T-cell (primary cell): ENCODE results near the gene SF3A1. TPM values are rescaled to one million over a fixed set of nuclear protein-coding genes. Genes with fewer than 3 reads are reported as not detected.

Experiments
- ATAC-seq, 4 experiments: fragments of 200-7000 bp in 3 of 4; fragments of 150-1000 bp in 1 of 4; cut with Tn5 transposase; replicated peaks in 1 of 4; 1 replicate in 3 of 4; 2 replicates in 1 of 4; pipeline ENCODE4 v1.10.0; 2021; ENCODE audit warnings: moderate library complexity in 3 of 4, mild to moderate bottlenecking in 2 of 4, moderate number of reproducible peaks in 1 of 4
- CTCF ChIA-PET, 2 donors: fragments of 300-600 bp; sonication (Branson Sonifier 250); formaldehyde crosslinking; loops; one replicate each; lab custom pipeline; 2022; ENCODE audit warnings: antibody characterized with exemption in 2 of 2; lab: Charles Lee
- POLR2A ChIA-PET, 2 donors: fragments of 300-600 bp; sonication (Branson Sonifier 250); formaldehyde crosslinking; loops; one replicate each; lab custom pipeline; 2022; ENCODE audit warnings: antibody characterized with exemption in 2 of 2; lab: Charles Lee
- DNase-seq, 35 experiments: peaks; one replicate each; pipeline versions ENCODE4 v3.0.0 to v3.0.0-alpha.2; 2013 to 2023
- H3K27ac ChIP-seq: one replicate; pipeline ENCODE4 v1.5.1; 2013; ENCODE audit warnings: low read length
- H3K27me3 ChIP-seq, 2 experiments: replicated peaks in 1 of 2; 1 replicate in 1 of 2; 2 replicates in 1 of 2; pipeline versions ENCODE4 v1.6.1 to v1.7.0; 2013; ENCODE audit warnings: low read length in 1 of 2, mixed read lengths in 1 of 2; ENCODE audit not compliant: control insufficient read depth in 2 of 2, insufficient read depth in 2 of 2; ENCODE audit errors: extremely low read depth in 1 of 2
- H3K36me3 ChIP-seq, 2 donors: 1 replicate in 1 of 2; 2 replicates in 1 of 2; pipeline versions ENCODE4 v1.6.1 to v1.7.0; 2013; ENCODE audit warnings: low read length in 1 of 2; ENCODE audit not compliant: control insufficient read depth in 2 of 2, insufficient read depth in 1 of 2; ENCODE audit errors: extremely low read depth in 1 of 2
- H3K4me1 ChIP-seq, 2 experiments: 1 replicate in 1 of 2; 2 replicates in 1 of 2; pipeline versions ENCODE4 v1.6.1 to v1.7.0; 2013; ENCODE audit warnings: low read length in 2 of 2, mixed read lengths in 1 of 2; ENCODE audit not compliant: insufficient read depth in 2 of 2, control insufficient read depth in 1 of 2; ENCODE audit errors: extremely low read depth in 1 of 2
- H3K4me3 ChIP-seq, 2 donors: 1 replicate in 1 of 2; 2 replicates in 1 of 2; pipeline versions ENCODE4 v1.5.1 to v1.7.0; 2013; ENCODE audit warnings: mild to moderate bottlenecking in 2 of 2, low read length in 1 of 2, moderate library complexity in 1 of 2; ENCODE audit not compliant: control insufficient read depth in 1 of 2; ENCODE audit errors: extremely low read depth in 1 of 2
- H3K9me3 ChIP-seq: 2 replicates; pipeline ENCODE4 v1.7.0; 2013
- H3K27ac Mint-ChIP-seq, 2 donors: one replicate each; pipeline ENCODE4 v1.8.0; 2020 to 2021; ENCODE audit warnings: mild to moderate bottlenecking in 2 of 2, mixed read lengths in 2 of 2
- H3K27me3 Mint-ChIP-seq, 2 donors: one replicate each; pipeline ENCODE4 v1.8.0; 2021 to 2022; ENCODE audit warnings: mixed read lengths in 2 of 2
- H3K36me3 Mint-ChIP-seq: one replicate; pipeline ENCODE4 v1.8.0; 2021; ENCODE audit warnings: mixed read lengths
- H3K4me1 Mint-ChIP-seq, 3 donors: one replicate each; pipeline ENCODE4 v1.8.0; 2020 to 2022; ENCODE audit warnings: mixed read lengths in 3 of 3, mild to moderate bottlenecking in 1 of 3
- H3K4me3 Mint-ChIP-seq, 3 donors: one replicate each; pipeline ENCODE4 v1.8.0; 2020 to 2022; ENCODE audit warnings: mild to moderate bottlenecking in 3 of 3, mixed read lengths in 3 of 3, moderate library complexity in 3 of 3
- H3K9me3 Mint-ChIP-seq, 3 donors: one replicate each; pipeline ENCODE4 v1.8.0; 2020 to 2022; ENCODE audit warnings: mixed read lengths in 3 of 3
- WGBS: methylation state at CpG from one replicate; pipeline ENCODE4 v1.1.5; 2013; ENCODE audit warnings: missing lambda C conversion rate; ENCODE audit not compliant: insufficient coverage; 5-methylcytosine and 5-hydroxymethylcytosine counted together
- total RNA-seq, 35 experiments: library from RNA in 6 of 35; stranded (reverse) in 6 of 35; fragments of 120-200 nt in 1 of 35; gene quantifications; one replicate each; pipeline versions ENCODE4 v1.2.1 to v1.2.4 and lab custom pipeline; 2013 to 2026

The SF3A1 gene
- total RNA-seq, 5 donors from 2014 or later (not counting 1 experiment from before 2014, with no cell fraction given), result 272 to 323 (median 292) TPM

DNA sequence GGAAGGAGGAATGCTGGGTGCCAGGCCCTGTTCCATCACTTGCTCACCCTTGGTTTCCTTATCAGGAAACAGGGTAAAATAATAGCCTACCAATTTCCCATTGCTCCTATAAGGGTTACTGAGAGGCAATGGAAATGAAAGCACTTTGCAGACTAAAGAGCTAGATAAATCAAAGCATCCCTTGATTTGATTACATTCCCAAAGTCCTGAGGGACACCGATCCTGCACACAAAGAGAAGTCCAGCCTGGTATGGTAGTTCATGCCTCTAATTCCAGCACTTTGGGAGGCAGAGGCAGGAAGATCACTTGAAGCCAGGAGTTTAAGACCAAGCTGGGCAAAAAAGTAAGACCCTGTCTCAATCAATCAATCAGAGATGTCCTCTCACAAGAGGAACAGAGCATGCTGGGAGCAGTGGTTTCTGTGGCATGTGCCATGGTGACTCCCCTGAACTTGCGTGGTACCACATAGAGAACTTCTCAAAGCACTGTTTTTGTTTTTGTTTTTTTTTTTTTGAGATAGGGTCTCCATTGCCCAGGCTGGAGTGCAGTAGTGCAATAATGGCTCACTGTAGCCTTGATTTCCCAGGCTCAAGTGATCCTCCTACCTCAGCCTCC, 40.6 kb downstream of the SF3A1 start:
- ATAC-seq (peak in 1 of 4 experiments; percentile 23), DNase-seq (no peak)
- Mint-ChIP-seq H3K27ac (peak overlapping the region; percentile 91), H3K9me3 (no peaks in the 10 kb centered on the region), H3K27me3 (no peaks in the 10 kb centered on the region), H3K36me3 (peaks cover 42% of the 10 kb centered on the region), H3K4me1 (peaks cover 97 to 98% (median 98%) of the 10 kb centered on the region in 3 donors), H3K4me3 (peak overlapping the region; percentile 4 to 73 (median 8))
- H3K27me3 ChIP-seq, result no peaks in the 10 kb centered on the region
- ChIA-PET CTCF (interaction anchor here (0.8 to 1.4 kb wide), 2 partner anchors 28 kb away, joined by 3 to 4 read pairs; no protein-coding TSS in a partner anchor), POLR2A (interaction anchor here in 1 of 2 donors (0.5 kb wide), 1 partner anchor 12 kb away, joined by 3 read pairs; no protein-coding TSS in a partner anchor)
- WGBS, result 100% methylated on average over 1 of the region's 2 CpGs
- H3K4me1 ChIP-seq, result peaks cover 76 to 99% of the 10 kb centered on the region in 2 experiments
- H3K9me3 ChIP-seq, result no peaks in the 10 kb centered on the region
- no peak overlapping the region for H3K4me3 ChIP-seq
- peaks cover 5 to 37% of the 10 kb centered on the region in 2 donors for H3K36me3 ChIP-seq
- peak overlapping the region; percentile 52 for H3K27ac ChIP-seq

DNA sequence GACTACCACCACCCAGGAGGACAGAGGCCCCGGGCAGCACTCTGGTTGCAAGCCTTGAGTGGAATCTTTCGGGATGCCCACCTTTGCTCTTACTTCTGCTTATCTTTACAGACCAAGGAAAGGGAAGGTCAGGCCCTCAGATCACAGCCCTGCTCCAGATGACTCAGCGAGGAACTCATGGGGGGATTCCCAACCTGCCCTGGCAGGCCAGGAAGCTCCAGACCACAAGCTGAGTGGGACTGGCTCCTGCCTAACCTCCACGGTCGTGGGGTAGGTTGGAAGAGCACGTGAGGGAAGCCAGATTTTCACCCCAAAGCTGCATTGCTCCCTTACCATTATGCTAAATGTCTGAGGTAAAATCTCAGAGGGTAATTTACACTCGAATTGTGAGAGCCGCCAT, 41.8 kb downstream of the SF3A1 start:
- Mint-ChIP-seq H3K36me3 (peaks cover 35% of the 10 kb centered on the region), H3K9me3 (no peaks in the 10 kb centered on the region), H3K27me3 (no peaks in the 10 kb centered on the region), H3K27ac (peak overlapping the region; percentile 91), H3K4me3 (peak overlapping the region in 2 of 3 donors; percentile 29 to 73), H3K4me1 (peaks cover 97 to 98% (median 98%) of the 10 kb centered on the region in 3 donors)
- Histone ChIP-seq H3K9me3 (no peaks in the 10 kb centered on the region), H3K27me3 (no peaks in the 10 kb centered on the region), H3K4me1 (peaks cover 76 to 99% of the 10 kb centered on the region in 2 experiments), H3K36me3 (peaks cover 4 to 27% of the 10 kb centered on the region in 2 donors), H3K27ac (peak overlapping the region; percentile 52), H3K4me3 (no peak overlapping the region)
- DNase-seq (peak in 10 of 35 experiments; percentile 17 to 70 (median 32)), ATAC-seq (peak in 3 of 4 experiments; percentile 46 to 70 (median 49))
- WGBS, result 14% methylated on average over 1 of the region's 8 CpGs
- ChIA-PET POLR2A (interaction anchor here in 1 of 2 donors (1.3 kb wide), 1 partner anchor 9 kb away, joined by 5 read pairs; no protein-coding TSS in a partner anchor), CTCF (interaction anchor here in 1 of 2 donors (1.0 to 2.3 kb wide), 2 partner anchors 26 to 35 kb away, joined by 3 to 15 read pairs; partner anchors contain the start of gene CASTOR1)

GRCh38 chr22:30313527-30314363, 42.9 kb downstream of the SF3A1 start:
- Mint-ChIP-seq H3K27ac (peak overlapping the region; percentile 91), H3K27me3 (no peaks in the 10 kb centered on the region), H3K36me3 (peaks cover 24% of the 10 kb centered on the region), H3K9me3 (no peaks in the 10 kb centered on the region), H3K4me3 (peak overlapping the region in 2 of 3 donors; percentile 15 to 73), H3K4me1 (peaks cover 97 to 98% (median 98%) of the 10 kb centered on the region in 3 donors)
- WGBS, result 88% methylated on average over 2 of the region's 8 CpGs
- Histone ChIP-seq H3K27ac (peak overlapping the region; percentile 52), H3K4me1 (peaks cover 76 to 99% of the 10 kb centered on the region in 2 experiments), H3K27me3 (no peaks in the 10 kb centered on the region), H3K36me3 (peaks cover 0 to 19% of the 10 kb centered on the region in 2 donors), H3K9me3 (no peaks in the 10 kb centered on the region), H3K4me3 (no peak overlapping the region)
- ChIA-PET CTCF (interaction anchor here in 1 of 2 donors (0.5 to 2.3 kb wide), 5 partner anchors 13 to 321 kb away, joined by 3 to 15 read pairs (median 6); partner anchors contain the start of genes CASTOR1 and TBC1D10A), POLR2A (interaction anchor here in 1 of 2 donors (0.6 to 1.3 kb wide), 3 partner anchors 10 to 264 kb away, joined by 5 read pairs; no protein-coding TSS in a partner anchor)
- DNase-seq, result no peak
- ATAC-seq, result no peak

DNA sequence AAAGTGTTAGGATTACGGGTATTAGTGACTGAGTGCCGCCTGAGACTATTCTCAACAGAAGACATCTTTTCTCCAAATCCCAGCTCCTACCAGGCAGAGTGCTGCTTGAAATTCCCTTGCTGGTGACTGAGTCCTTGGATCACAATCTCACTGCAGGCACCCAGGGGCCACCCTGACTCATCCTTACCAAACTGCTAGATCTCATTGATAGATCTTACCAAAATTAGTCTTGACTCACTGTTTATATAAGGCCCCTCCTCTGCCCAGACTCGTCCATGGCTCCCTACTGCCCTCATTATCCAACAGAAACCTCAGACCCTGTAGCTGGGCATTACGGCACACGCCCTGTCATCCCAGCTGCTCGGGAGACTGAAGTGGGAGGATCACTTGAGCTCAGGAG, 44.6 kb downstream of the SF3A1 start:
- POLR2A ChIA-PET, result no interaction called here
- peaks cover 88 to 99% of the 10 kb centered on the region in 2 experiments for H3K4me1 ChIP-seq
- Mint-ChIP-seq H3K4me3 (peak overlapping the region in 2 of 3 donors; percentile 10 to 73), H3K36me3 (peaks cover 15% of the 10 kb centered on the region), H3K4me1 (peaks cover 96 to 98% (median 97%) of the 10 kb centered on the region in 3 donors), H3K9me3 (no peaks in the 10 kb centered on the region), H3K27me3 (no peaks in the 10 kb centered on the region), H3K27ac (peak overlapping the region; percentile 98 to 99)
- DNase-seq (no peak), ATAC-seq (no peak)
- H3K36me3 ChIP-seq, result peaks cover 0 to 10% of the 10 kb centered on the region in 2 donors
- H3K27ac ChIP-seq, result peak overlapping the region; percentile 86
- CTCF ChIA-PET, result no interaction called here
- no peaks in the 10 kb centered on the region for H3K27me3 ChIP-seq
- WGBS, result 92% methylated on average over 4 of the region's 6 CpGs
- H3K4me3 ChIP-seq, result peak overlapping the region in 1 of 2 donors; percentile 10
- no peaks in the 10 kb centered on the region for H3K9me3 ChIP-seq

GRCh38 chr22:30310881-30311771, 45.6 kb downstream of the SF3A1 start:
- ChIA-PET POLR2A (interaction anchor here in 1 of 2 donors (1.0 to 1.5 kb wide), 2 partner anchors 13 to 15 kb away, joined by 3 read pairs; no protein-coding TSS in a partner anchor), CTCF (interaction anchor here in 1 of 2 donors (1.3 to 1.5 kb wide), 3 partner anchors 10 to 23 kb away, joined by 3 to 5 read pairs (median 4); partner anchors contain the start of gene TBC1D10A)
- Histone ChIP-seq H3K4me1 (peaks cover 89 to 96% of the 10 kb centered on the region in 2 experiments), H3K27ac (peak overlapping the region; percentile 86), H3K36me3 (peaks cover 0 to 8% of the 10 kb centered on the region in 2 donors), H3K4me3 (no peak overlapping the region), H3K27me3 (no peaks in the 10 kb centered on the region), H3K9me3 (no peaks in the 10 kb centered on the region)
- H3K27ac Mint-ChIP-seq, result peak overlapping the region; percentile 98 to 99
- H3K4me3 Mint-ChIP-seq, result peak overlapping the region; percentile 21 to 73 (median 36)
- no CpG with 5 or more reads among the region's 8 CpGs for WGBS
- H3K27me3 Mint-ChIP-seq, result no peaks in the 10 kb centered on the region
- H3K4me1 Mint-ChIP-seq, result peaks cover 97 to 98% (median 97%) of the 10 kb centered on the region in 3 donors
- ATAC-seq, result no peak
- H3K36me3 Mint-ChIP-seq, result peaks cover 15% of the 10 kb centered on the region
- no peak for DNase-seq
- H3K9me3 Mint-ChIP-seq, result no peaks in the 10 kb centered on the region
